Panc1 (cell line): Measurements from ENCODE around the gene DDX11.
"Not testable (repeated sequence)": the region's sequence is repeated elsewhere in the genome, so short reads cannot be mapped to it uniquely, and the experiment has no call there.

Experiments used
- POLR2AphosphoS5 ChIP-seq: IDR thresholded peaks from 2 replicates; pipeline ENCODE4 v1.6.1; 2012; ENCODE audit warnings: mild to moderate bottlenecking, low read depth, low read length, moderate library complexity
- SIN3A ChIP-seq: IDR thresholded peaks from 2 replicates; pipeline ENCODE4 v1.6.1; 2012; ENCODE audit warnings: low read depth, mild to moderate bottlenecking, low read length, moderate library complexity, borderline replicate concordance; ENCODE audit not compliant: insufficient read depth
- TCF7L2 ChIP-seq: IDR thresholded peaks from 2 replicates; pipeline ENCODE4 v1.6.1; 2011; ENCODE audit warnings: mild to moderate bottlenecking, low read depth, low read length, inconsistent platforms
- TF ChIP-seq, protein P1 (sequence below): fragments of 450-650 bp; IDR thresholded peaks from 2 replicates; pipeline ENCODE4 v1.5.1; 2017; ENCODE audit warnings: mild to moderate bottlenecking

DNA sequence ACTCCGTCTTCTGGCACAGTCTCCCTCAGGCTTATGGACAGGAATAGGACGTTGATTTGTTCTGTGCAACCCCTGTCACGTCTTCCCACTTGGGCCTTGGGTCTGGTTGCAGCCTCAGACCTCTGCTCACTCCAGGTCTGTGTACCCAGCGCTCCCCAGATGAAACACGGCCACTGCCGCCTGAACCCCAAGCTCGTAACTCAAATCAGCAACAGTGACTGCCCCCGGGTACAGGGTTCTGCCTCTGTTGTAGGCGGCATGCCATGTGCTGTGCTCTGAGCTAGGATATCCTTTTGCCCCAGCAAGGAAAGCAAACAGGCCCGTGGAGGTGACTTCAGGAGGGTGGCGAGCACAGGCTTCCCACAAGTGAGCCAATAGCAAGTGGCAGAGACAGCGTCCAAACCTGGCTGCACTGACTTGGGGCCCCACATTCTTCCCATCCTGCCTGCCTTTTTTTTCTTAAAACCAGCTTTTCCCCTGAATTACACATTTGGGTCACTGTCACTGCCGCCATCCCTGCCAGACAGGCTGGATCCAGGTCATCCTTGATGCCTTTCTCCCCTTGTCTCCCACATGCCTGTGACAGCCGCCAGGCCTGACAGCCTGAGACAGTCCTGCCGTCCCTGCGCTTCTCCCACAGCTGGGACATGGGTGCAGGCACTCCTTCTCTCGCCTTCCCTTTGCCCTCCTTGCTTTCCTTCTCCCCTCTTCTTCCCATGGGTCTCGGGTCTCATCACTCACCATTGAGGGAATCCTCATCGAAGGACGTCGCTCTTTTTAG is 21.6 kb downstream of the DDX11 start:
- TF ChIP-seq, protein P1, sequence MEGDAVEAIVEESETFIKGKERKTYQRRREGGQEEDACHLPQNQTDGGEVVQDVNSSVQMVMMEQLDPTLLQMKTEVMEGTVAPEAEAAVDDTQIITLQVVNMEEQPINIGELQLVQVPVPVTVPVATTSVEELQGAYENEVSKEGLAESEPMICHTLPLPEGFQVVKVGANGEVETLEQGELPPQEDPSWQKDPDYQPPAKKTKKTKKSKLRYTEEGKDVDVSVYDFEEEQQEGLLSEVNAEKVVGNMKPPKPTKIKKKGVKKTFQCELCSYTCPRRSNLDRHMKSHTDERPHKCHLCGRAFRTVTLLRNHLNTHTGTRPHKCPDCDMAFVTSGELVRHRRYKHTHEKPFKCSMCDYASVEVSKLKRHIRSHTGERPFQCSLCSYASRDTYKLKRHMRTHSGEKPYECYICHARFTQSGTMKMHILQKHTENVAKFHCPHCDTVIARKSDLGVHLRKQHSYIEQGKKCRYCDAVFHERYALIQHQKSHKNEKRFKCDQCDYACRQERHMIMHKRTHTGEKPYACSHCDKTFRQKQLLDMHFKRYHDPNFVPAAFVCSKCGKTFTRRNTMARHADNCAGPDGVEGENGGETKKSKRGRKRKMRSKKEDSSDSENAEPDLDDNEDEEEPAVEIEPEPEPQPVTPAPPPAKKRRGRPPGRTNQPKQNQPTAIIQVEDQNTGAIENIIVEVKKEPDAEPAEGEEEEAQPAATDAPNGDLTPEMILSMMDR: not testable (repeated sequence)
- TF ChIP-seq POLR2AphosphoS5, TCF7L2, SIN3A: not testable (repeated sequence)
